ENCODE data around the gene TRIM9.
A peak's percentile ranks its signal among the peaks of the same experiment; 100 is the strongest.

TRIM9 gene

GRCh38 chr14:51082349-51082748 lies 12.6 kb downstream of the TRIM9 start:
- H3K4me3 ChIP-seq (ENCODE audit: low read length), result no peak overlapping the region
- TF ChIP-seq, protein P1, sequence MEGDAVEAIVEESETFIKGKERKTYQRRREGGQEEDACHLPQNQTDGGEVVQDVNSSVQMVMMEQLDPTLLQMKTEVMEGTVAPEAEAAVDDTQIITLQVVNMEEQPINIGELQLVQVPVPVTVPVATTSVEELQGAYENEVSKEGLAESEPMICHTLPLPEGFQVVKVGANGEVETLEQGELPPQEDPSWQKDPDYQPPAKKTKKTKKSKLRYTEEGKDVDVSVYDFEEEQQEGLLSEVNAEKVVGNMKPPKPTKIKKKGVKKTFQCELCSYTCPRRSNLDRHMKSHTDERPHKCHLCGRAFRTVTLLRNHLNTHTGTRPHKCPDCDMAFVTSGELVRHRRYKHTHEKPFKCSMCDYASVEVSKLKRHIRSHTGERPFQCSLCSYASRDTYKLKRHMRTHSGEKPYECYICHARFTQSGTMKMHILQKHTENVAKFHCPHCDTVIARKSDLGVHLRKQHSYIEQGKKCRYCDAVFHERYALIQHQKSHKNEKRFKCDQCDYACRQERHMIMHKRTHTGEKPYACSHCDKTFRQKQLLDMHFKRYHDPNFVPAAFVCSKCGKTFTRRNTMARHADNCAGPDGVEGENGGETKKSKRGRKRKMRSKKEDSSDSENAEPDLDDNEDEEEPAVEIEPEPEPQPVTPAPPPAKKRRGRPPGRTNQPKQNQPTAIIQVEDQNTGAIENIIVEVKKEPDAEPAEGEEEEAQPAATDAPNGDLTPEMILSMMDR (conservative IDR thresholded peaks at IDR 0.05; ENCODE audit: low read length), result no peak
- peak; percentile 80 for DNase-seq (ENCODE audit: low read depth)

DNA sequence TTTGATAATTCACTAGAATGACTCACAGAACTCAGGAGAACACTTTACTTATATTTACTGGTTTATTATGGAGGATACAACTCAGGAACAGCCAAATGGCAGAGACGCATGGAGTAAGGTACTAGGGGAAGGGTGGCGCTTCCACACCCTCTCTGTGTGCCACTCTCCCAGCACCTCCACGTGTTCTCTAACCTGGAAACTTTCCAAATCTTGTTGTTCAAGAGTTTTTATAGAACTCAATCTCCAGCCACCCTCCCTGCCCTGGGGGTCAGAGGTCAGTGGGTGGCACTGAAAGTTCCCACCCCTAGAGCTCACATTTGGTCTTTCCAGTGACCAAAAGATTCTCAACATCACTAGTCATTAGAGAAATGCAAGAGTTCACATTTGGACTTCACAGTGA lies 13.2 kb downstream of the TRIM9 start:
- TF ChIP-seq, protein P1 (conservative IDR thresholded peaks at IDR 0.05; ENCODE audit: low read length), result no peak
- DNase-seq (ENCODE audit: low read depth), result no peak
- H3K4me3 ChIP-seq (ENCODE audit: low read length), result no peak overlapping the region

DNA sequence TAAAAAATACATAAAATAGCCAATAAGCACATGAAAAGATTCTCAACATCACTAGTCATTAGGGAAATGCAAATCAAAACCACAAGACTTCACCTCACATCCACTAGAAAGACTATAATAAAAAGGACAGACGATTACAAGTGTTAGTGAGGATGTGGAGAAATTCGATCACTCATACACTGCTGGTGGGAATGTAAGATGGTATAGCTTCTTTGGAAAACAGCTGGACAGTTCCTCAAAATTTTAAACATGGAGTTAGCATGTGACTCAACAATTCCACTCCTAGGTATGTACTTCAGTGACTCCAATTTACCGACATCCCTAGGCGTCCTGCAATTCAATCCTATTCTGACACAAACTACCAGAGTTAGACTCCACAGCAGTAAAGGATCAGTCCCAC lies 13.7 kb downstream of the TRIM9 start:
- H3K4me3 ChIP-seq (ENCODE audit: low read length), result no peak overlapping the region
- no peak for DNase-seq (ENCODE audit: low read depth)
- TF ChIP-seq, protein P1 (conservative IDR thresholded peaks at IDR 0.05; ENCODE audit: low read length), result no peak

- no peak for DNase-seq (ENCODE audit: low read depth)
- TF ChIP-seq, protein P1 (conservative IDR thresholded peaks at IDR 0.05; ENCODE audit: low read length), result no peak
- no peak overlapping the region for H3K4me3 ChIP-seq (ENCODE audit: low read length)
Measured at GRCh38 chr14:51080645-51081044, 14.3 kb downstream of the TRIM9 start.

DNA sequence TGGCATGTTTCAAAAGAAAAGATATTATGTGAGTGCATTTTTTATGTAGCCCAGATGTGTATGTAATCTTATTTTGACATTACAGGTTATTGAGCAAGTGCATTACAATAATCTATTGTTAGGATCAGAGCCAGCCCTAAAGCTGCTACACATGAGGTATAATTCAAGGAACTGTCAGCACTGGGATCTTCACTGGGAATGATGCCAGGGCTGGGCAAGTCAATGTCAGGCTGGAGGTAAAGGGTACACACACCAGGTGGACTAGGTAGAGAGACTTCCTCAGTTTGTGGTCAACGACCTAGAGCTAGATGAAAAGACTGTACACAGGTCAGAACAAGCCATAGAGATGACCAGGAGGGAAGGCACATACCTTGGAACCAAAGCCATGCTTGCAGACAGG lies 15.4 kb downstream of the TRIM9 start:
- TF ChIP-seq, protein P1 (conservative IDR thresholded peaks at IDR 0.05; ENCODE audit: low read length), result no peak
- H3K4me3 ChIP-seq (ENCODE audit: low read length), result no peak overlapping the region
- peak; percentile 9 for DNase-seq (ENCODE audit: low read depth)

DNA sequence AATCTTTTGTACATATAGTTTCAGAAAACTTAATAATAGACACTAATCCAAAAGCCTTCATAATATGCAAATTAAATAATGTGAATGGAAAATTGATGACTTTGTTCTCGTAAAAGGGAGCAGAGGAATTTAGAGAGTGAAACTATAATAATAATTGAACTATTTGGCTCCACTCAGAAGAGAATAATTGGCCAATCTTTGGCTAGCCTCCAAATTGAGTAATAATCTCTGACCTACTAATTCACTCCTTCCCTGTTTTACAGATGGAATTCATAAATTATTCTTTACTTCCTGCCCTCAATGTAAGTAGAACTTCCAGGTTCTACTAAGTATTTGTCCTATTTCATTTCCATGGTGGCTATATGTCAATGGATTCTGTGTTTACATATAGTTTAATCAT lies 15.8 kb downstream of the TRIM9 start:
- TF ChIP-seq, protein P1 (conservative IDR thresholded peaks at IDR 0.05; ENCODE audit: low read length), result no peak
- DNase-seq (ENCODE audit: low read depth), result peak; percentile 65
- no peak overlapping the region for H3K4me3 ChIP-seq (ENCODE audit: low read length)

DNA sequence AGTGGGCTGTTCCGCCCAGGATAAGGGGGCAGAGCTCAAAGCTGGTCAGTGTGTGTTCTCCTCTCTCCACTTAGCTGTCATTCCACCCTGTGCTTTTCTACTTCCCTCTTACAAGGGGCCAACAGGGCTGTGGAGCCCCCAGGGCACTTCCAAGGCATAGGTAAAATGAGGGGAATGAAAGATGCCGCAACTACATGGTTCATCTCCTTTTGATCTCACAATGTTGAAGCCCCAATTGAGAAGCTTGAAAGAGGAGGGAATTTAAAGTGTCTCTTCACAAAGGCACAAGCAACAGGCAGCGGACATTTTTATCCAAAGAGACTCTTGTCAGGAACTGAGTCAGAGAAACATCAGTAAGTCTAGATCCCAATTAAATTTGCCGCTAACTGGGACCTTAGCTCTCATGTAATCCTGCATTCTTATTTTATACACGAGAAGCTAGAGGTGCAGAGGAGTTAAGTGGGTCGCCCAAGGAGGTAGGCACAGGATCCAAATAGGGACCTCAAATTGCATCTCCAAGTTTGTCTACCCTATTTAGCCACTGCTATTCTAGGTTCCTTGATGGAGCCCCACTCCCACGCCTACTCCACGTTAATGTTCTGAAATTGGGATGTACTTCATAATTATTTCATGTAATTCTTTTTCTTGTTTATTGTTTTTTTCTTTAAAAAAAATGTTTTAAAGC lies 20.1 kb downstream of the TRIM9 start:
- H3K4me3 ChIP-seq (ENCODE audit: low read length), result no peak overlapping the region
- TF ChIP-seq, protein P1 (conservative IDR thresholded peaks at IDR 0.05; ENCODE audit: low read length), result no peak
- DNase-seq (ENCODE audit: low read depth), result no peak

Data from AG10803 (cell line).